Osteoblast (primary cell): ENCODE data around the gene DRD4. TPM values are rescaled to one million over a fixed set of nuclear protein-coding genes. Genes with fewer than 3 reads are reported as not detected.
A peak's percentile ranks its signal among the peaks of the same experiment; 100 is the strongest.

Experiments used
- DNase-seq: peaks from one replicate; pipeline ENCODE4 v3.0.0; 2011; ENCODE audit warnings: low spot score, mixed read lengths; ENCODE audit not compliant: insufficient read length; ENCODE audit errors: missing footprints
- H2AFZ ChIP-seq: 2 replicates; pipeline ENCODE4 v1.6.0; 2011; ENCODE audit warnings: mild to moderate bottlenecking, low read length
- H3K27ac ChIP-seq: 2 replicates; pipeline ENCODE4 v1.5.1; 2011; ENCODE audit warnings: mild to moderate bottlenecking, low read depth, low read length, moderate library complexity
- H3K27me3 ChIP-seq: 2 replicates; pipeline ENCODE4 v1.6.0; 2012; ENCODE audit warnings: mild to moderate bottlenecking, control low read depth, inconsistent platforms, low read length, moderate library complexity; ENCODE audit not compliant: insufficient read depth
- H3K36me3 ChIP-seq: 2 replicates; pipeline ENCODE4 v1.5.1; 2011; ENCODE audit warnings: mild to moderate bottlenecking, low read length, control low read depth, moderate library complexity; ENCODE audit not compliant: insufficient read depth
- H3K4me1 ChIP-seq: 2 replicates; pipeline ENCODE4 v1.5.1; 2011; ENCODE audit warnings: mild to moderate bottlenecking, low read length, control low read depth, moderate library complexity; ENCODE audit not compliant: insufficient read depth
- H3K4me2 ChIP-seq: 2 replicates; pipeline ENCODE4 v1.6.0; 2011; ENCODE audit warnings: mild to moderate bottlenecking, low read length; ENCODE audit not compliant: insufficient read depth
- H3K4me3 ChIP-seq: fragments of 200-600 bp; sonication (generic); 3 replicates; pipeline ENCODE4 v1.5.1; 2012; ENCODE audit warnings: mild to moderate bottlenecking, low read length, inconsistent platforms; ENCODE audit not compliant: insufficient read depth
- H3K79me2 ChIP-seq: 2 replicates; pipeline ENCODE4 v1.6.0; 2012; ENCODE audit warnings: mild to moderate bottlenecking, low read length, control low read depth, inconsistent platforms; ENCODE audit not compliant: insufficient read depth
- H3K9me3 ChIP-seq: 2 replicates; pipeline ENCODE4 v1.5.1; 2011; ENCODE audit warnings: low read depth, low read length, control low read depth
- H4K20me1 ChIP-seq: 2 replicates; pipeline ENCODE4 v1.6.0; 2012; ENCODE audit warnings: mild to moderate bottlenecking, low read length, control low read depth; ENCODE audit not compliant: insufficient read depth
- CTCF ChIP-seq: IDR thresholded peaks from 2 replicates; pipeline ENCODE4 v1.5.1; 2011; ENCODE audit warnings: mild to moderate bottlenecking, low read depth, low read length, moderate library complexity; ENCODE audit errors: extremely low read depth
- total RNA-seq: library from RNA; depleted of rRNA; stranded (reverse); fragments of >200 nt; gene quantifications from 2 replicates; pipeline ENCODE4 v1.2.3, GENCODE V29; 2012

The DRD4 gene
- under 0.01 TPM in 1 of 2 replicates, not detected in the other for total RNA-seq

- DNase-seq: peak; percentile 94
These were observed at the start of gene DRD4 for GRCh38 chr11:636511-637332. Gene DRD4 (plus strand): TSS chr11:637269. CDS start chr11:637305, 36 bp downstream.

GRCh38 chr11:587546-587945, 49.5 kb upstream of the DRD4 start:
- H3K27me3 ChIP-seq: no peaks in the 10 kb centered on the region
- H3K9me3 ChIP-seq: no peaks in the 10 kb centered on the region
- no peak overlapping the region for H3K4me2 ChIP-seq
- no peak for TF ChIP-seq CTCF
- peak overlapping the region; percentile 25 for H3K27ac ChIP-seq
- H4K20me1 ChIP-seq: peaks cover 54% of the 10 kb centered on the region
- peaks cover 74% of the 10 kb centered on the region for H3K79me2 ChIP-seq
- peaks cover 9% of the 10 kb centered on the region for H3K4me1 ChIP-seq
- no peak for DNase-seq
- no peak overlapping the region for H2AFZ ChIP-seq
- no peak overlapping the region for H3K4me3 ChIP-seq
- peaks cover 60% of the 10 kb centered on the region for H3K36me3 ChIP-seq

More at GRCh38 chr11:636511-637332, at the start of gene DRD4:
- Histone ChIP-seq H3K4me1 (no peaks in the 10 kb centered on the region), H4K20me1 (peaks cover 40% of the 10 kb centered on the region), H3K27me3 (peaks cover 14% of the 10 kb centered on the region), H3K4me3 (peak within 1 kb of the TSS; percentile 30), H3K9me3 (no peaks in the 10 kb centered on the region), H2AFZ (no peak within 1 kb of the TSS), H3K4me2 (peak within 1 kb of the TSS; percentile 28), H3K79me2 (no peaks in the 10 kb centered on the region), H3K27ac (no peak within 1 kb of the TSS), H3K36me3 (no peaks in the 10 kb centered on the region)
- no peak for TF ChIP-seq CTCF

GRCh38 chr11:587978-588380, 49.1 kb upstream of the DRD4 start:
- H3K36me3 ChIP-seq: peaks cover 63% of the 10 kb centered on the region

More at GRCh38 chr11:587978-588380, 49.1 kb upstream of the DRD4 start:
- TF ChIP-seq CTCF: no peak
- H3K4me2 ChIP-seq: no peak overlapping the region
- peak; percentile 95 for DNase-seq
- H3K79me2 ChIP-seq: peaks cover 73% of the 10 kb centered on the region
- H3K4me1 ChIP-seq: peaks cover 9% of the 10 kb centered on the region
- H3K27me3 ChIP-seq: no peaks in the 10 kb centered on the region
- no peak overlapping the region for H2AFZ ChIP-seq
- peaks cover 54% of the 10 kb centered on the region for H4K20me1 ChIP-seq
- no peak overlapping the region for H3K4me3 ChIP-seq
- H3K9me3 ChIP-seq: no peaks in the 10 kb centered on the region
- peak overlapping the region; percentile 57 for H3K27ac ChIP-seq
